ENCODE data around the gene SGCE.

The SGCE gene

DNA sequence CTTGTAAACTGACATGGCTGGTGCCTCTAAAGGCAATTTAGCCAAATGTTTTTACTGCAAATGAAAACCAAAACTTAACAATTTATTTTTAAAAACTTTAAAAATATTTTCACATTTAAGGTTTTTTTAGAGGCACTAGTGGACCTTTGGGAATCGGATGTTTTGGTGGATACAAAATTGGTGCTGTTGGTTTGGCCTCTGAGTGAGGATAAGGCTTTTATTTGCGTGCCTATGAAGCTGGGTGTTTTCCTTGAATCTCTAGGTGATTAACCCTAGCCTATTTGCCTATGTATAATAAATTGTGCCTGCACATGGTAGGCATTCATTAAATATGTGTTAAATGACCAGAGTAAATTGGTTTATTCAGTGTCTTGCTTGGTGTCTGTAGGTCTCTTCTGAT, 2.9 kb upstream of the SGCE start:
- DNase-seq: no peak

DNA sequence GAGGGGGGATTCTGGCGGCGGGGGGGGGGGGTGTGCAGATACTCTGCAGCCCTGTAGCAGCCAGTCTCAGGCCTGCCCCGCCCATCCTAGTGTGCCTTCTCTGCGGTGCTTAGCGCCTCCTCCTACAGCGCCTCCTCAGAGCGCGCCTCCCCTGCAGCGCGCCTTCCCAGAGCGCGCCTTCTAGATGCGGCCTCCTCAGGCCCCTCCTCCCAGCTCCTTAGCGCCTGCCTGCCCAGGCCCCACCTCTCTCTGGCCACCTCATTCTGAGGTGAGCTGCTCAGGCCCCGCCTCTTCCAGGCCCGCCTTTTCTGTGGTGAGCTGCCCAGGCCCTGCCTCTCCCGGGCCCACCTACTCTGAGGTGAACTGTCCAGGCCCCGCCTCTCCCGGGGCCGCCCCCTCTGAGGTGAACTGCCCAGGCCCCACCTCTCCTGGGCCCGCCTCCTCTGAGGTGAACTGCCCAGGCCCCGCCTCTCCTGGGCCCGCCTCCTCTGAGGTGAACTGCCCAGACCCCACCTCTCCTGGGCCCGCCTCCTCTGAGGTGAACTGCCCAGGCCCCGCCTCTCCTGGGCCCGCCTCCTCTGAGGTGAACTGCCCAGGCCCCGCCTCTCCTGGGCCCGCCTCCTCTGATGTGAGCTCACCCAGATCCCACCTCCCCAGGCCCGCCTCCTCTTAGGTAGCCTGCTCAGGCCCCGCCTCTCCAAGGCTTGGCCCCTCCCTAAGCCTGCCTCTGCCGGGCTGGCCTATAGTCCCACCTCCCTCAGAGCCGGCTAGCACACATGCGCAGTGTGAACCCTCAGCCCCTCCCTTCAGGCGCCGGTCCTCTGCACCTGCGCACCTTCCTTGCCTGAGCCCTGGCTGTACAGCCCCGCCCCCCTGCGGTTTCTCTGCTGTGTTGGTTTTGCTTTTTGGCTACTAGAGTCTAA, 2.1 kb upstream of the SGCE start:
- peak; percentile 95 for DNase-seq

DNA sequence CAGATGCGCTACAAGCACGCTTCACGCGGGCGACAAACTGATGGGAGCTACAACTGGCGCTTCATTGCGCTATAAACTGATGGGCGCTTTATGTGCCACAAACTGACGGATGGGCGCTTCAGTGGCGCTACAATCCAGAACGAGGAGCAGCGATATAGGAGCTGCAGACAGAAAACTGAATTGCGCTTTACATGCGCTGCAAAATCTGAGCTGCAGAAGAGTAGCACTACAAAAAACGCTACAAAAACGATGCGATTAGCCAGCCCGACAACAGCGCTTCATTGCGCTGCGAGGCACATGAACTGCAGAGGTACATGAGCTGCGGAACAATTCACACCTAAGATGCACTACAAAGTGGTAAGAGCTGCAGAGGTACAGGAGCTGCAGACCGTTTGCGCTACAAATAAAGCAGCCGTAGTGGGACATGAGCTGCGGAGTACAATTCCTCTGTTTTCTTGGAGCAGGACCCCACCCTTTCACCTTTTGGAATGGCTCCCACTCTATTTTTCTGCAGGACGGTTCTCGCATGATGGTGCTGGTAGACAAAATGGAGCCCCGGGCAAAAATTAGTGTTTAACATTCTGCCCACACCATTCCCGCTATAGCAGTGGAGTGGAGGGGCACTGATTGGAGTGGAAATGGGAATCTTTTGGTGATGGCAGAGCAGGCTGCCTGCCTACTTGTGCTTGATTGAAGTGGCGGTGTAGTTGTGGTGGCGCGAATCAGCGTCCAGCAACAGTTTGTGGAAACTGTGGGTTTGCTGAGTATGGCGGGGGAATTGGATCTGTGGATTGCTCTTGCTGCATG, 1.2 kb upstream of the SGCE start:
- no peak for DNase-seq

DNA sequence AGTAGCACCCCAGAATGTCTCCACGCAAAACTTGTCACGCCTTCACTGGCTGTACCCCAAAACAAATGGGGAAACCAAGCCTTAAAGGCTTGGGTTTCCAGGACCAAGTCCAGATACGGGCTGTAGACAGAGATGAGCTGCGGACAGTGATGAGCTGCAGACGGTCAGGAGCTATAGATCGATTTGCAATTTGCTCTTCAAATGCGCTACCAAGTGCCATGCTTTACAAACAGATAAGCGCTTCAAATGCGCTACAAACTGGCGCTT, 658 bp upstream of the SGCE start:
- no peak for DNase-seq

DNA sequence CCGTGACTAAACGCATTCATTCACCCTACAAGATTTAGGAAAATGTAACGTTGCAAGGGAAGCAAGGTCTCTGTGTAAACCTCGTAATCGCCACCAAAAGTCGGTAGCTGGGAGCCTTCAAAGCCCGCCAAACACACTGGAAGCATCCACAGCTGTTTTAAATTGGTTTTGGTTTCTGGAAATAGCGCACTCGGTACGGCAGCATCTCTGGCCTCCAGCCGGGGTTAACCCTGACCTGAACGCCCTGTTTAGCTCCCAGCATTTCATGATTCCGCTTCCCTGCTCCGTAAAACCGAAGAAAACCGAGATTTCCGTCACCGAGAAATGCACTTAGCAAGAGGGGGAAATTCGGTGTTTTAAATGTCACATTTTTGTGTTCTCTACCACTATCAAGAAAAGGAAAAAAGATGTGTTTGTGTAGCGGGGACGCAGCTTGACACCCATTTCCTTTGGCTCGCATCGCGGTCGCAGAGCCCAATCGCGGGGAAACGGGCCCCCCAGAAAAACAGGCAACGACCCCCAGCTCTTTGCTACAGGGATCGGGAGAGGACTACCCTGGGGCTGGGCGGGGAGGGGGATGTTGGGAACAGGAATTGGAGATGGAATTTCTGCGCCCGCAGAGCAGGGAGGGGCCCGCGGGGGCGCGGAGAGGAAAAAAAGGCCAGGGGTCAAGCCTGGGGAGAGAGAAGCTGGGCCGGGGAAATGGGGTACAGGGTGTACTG, 646 bp downstream of the SGCE start:
- peak; percentile 83 for DNase-seq

DNA sequence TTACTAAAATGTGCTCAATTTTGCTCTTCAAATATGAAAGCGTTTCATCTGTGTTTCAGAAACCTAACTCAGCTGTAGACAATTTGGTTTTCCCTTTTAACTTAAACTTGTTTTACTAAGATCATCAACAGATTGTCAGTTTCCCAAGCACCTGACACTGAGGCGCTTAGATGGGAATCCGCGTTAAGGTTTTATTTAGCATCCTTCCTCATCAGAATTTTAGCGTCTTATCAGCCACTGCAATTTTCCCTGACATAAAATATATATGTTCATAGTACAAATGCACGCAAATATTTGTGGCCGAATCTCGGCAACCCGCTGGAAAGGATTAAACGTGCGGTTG, 1.2 kb downstream of the SGCE start:
- DNase-seq: no peak

DNA sequence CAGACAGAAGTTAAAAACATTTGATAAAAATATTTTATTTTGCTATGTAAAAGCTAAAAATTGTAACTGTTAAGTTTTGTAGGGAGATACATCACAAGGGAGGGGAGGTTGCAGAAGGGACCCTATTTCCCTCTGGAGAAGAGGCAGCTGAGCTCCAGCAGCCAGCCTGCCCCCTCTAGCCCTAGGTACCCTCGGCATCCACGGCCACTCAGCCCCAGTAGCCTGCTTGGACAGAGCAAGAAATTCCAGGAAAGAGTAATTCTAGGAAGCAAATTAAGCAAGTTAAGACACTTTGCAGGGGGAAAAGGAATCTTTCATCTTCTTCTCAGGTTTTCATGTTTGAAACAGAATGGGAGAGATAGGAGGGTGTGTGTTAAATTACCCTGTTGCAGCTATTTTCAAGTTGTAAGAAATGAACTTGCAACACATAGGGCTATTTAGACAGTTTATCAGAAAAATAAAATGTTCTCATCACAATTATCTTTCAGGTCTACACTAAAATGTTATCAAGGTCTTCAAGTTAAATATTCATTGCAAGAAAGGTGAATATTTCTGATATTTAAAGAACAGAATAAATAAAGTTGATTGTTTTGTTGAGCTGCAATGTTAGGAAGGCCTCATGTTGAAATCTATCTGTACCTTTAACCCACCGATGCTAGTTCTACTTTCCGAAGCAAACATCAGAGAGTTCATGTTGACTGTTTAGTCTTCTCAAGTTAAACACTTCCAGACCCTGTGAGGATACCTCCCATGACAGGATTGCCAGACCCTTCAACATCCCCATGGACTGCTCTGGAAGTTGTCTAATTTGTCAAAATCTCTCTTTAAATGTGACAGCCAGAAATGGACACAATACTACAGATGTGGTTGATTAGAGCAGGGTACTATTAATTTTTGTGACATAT, 5.5 kb downstream of the SGCE start:
- no peak for DNase-seq

DNA sequence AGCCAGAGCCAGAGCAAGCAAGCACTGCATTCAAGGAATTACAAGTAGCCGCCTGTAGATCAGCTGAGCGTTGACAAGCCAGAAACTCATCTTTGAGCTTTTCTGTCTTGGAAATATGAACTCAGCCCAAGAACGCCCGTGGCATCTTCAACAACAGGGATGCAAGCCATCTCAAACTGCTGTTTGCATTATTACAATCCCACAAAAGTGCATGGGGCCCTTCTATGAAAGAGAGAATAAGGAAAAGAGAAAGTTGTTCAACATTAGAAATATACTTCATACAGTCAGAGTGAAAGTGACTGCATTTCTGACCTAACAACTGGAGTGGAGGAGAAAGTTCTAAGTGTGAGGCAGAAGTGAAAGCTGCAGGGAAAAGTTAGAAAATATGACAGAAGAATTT, 6.5 kb downstream of the SGCE start:
- DNase-seq: peak; percentile 72

DNA sequence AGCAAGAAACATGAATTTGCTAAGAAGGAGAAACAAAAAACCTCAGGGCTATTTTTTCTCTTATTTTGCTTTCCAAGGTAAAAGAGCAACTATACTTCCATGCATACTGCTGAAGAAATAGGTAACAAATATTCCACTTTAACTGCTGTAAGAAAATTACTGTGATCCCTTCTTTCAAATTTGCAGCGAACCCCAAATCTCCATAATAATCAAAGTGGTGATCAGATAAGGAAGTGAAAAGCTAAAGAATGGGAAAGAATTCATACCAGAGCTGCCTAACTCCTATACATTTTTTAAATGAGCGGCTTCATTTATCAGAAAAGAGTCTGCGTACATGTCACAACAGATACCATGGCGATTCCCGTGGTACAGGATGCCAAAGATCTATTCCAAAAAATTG, 7.2 kb downstream of the SGCE start:
- DNase-seq: no peak

DNA sequence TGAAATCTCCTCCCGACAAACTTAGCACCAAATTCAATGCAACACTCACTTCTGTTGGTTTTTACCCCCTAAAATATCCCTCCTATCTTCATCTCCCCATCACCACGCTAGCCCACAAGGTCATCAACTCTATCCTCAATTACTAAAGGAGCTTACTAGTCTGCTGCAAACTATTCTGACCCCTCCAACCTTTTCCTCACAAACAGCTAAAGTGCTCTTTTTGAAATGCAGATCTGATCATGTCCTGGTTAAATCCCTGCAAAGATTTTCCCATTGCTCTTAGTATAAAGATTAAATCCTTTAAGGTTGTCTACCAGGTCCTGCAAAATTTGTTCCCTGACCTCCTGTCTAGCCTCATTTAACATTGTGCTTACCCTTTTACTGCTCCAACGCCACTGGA, 8.6 kb downstream of the SGCE start:
- DNase-seq: no peak

DNA sequence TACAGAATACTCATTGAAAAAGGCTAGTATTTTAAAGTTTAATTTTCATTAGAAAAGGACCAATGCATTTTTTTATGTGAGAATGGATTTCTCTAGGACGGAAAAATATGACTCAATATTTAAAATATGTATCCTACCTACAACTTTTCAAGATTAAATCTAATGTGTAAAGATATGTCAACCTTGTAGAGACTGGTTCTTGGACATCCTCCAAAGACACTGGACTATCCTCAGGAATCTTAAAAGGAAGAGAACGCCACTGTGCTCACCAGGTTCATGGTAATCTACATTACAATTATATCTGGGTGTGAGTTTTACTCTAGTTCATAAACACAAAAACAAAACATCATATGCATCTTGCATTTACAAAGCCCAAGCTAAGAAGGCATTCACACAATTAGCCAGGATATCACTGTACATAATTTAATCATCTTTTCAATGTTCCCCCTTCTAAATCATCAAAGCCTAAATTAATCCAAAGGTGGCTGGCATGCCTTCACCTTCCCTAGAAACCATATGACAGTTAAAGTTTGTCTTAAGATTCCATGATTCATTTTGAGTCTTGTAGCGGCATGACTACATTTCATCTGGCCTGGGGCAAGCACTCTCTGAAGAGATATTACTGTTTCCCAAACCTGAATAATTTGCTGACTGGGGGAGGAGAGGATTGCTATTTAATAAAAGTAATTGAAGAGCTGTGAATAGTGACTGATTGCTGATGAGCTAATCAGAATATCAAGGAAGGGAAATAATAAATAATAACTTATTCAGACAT, 12.0 kb downstream of the SGCE start:
- DNase-seq: no peak

DNA sequence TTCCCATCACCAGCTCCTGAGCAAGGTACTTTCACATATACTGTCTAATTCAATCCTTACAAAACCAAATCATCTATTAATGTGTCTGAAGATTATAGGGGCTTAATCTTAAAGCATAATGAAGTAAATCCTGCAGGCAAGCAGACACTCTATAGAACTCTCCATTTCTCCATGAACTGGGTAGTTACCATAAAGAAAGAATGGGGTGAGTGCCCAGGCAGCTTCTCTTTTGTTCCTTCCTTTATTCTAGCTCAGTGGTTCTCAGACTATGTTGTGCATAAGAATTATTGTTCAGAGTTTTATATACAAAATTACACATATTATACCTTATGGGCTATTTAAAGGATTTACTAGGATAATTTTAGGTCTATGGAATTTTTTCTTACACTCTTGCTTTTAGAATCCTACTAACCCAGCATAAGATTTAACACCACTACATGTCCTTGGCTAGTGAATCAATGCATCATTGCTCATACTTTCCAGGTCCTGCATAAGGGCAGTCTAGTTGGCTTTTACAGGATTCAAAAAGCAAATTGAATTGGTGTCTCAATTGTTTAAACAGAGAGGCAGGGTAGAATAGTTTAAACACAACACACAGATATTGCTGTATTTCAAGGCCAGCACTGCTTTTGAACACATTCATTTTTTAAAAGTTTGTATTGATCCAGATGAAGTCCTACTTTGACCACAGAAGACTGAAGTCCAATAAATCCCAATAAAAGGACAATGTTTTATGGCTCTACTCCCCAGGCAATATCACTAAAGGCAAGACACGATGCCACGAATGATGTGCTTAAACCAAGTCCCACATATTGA, 12.9 kb downstream of the SGCE start:
- no peak for DNase-seq

DNA sequence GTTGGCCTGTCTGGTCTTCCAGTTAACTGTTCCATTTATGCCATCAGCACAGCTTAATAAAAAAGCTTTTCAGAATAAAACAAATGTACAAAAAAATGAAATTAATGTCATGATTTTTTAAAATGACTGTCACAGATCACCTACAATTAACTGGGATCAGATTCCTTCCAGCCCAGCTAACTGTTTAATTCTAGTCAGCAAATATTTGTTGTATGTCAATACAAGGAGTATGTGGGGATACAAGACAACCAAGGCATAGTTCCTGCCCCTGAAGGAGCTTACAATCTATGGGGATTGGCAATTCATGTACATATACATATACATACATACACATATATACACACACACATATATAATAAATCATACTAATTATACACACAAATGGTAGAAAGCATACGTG, 16.5 kb downstream of the SGCE start:
- DNase-seq: no peak

DNA sequence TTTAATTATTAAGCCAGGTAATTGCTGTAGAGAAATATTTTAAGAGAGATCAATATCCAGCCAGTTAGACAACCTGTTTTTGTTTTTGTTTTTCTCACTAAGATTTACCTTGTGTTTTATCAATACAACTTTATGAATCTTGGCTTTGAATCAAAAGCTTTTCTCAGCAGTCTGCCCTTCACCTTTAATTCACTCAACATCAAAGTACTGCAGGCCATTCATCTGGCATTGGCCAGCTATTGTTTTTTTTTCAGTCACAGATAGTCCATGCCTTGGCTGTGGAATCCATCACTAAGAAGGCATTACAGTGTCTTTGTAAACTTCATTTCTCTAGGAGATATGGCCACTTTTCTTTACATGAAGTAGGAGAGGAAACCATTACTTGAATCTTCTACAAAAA, 20.2 kb downstream of the SGCE start:
- no peak for DNase-seq

DNA sequence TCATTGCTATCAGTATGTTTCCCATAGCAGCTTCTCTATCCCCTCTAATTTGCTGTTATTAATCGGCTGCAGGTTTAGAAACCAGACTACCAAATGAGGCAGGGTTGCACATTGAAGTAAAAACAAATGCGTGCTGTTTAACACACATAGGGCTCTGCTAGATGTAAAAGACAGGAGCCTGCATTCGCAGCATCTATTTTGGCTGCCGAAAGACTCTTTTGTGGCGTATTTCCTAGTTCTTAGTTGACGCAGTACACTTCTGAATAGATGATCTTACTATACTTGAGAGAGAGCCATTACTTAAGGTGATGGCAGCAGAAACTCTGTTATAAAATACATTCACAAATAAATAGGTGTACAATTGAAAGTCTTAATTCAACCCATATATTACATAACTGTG, 21.4 kb downstream of the SGCE start:
- DNase-seq: no peak

DNA sequence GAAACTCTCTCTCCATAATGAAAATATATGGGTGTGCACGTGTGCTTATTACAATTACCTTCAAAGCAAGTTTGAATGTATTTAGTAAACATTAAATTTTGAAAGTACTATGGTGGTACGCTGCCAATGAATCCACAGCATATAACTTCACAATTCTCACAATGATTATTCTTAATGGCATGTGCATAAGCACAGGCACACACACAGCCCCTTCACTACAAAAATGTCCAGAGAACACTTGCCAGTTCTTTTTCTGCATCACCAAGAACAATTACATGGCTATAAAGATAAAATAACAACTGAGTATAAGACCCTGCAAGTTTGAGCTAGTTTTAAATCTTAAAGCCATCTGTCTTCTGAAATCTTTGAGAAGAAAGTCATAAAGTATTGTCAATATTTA, 22.2 kb downstream of the SGCE start:
- DNase-seq: no peak

DNA sequence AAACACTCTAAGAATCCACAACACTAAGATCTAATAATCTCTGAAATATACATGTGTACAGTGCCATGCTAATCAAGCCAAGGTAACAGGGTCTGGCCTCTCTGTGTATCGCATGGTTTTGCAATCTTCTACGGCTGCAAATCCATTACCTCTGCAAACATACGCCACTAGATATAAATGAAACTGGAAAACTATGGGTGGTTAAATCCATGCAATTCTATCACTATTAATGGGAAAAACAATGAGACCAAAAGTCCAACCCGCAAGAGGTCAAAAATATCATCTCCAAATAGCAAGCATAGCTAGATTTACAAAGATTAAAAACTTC, 23.0 kb downstream of the SGCE start:
- DNase-seq: no peak

DNA sequence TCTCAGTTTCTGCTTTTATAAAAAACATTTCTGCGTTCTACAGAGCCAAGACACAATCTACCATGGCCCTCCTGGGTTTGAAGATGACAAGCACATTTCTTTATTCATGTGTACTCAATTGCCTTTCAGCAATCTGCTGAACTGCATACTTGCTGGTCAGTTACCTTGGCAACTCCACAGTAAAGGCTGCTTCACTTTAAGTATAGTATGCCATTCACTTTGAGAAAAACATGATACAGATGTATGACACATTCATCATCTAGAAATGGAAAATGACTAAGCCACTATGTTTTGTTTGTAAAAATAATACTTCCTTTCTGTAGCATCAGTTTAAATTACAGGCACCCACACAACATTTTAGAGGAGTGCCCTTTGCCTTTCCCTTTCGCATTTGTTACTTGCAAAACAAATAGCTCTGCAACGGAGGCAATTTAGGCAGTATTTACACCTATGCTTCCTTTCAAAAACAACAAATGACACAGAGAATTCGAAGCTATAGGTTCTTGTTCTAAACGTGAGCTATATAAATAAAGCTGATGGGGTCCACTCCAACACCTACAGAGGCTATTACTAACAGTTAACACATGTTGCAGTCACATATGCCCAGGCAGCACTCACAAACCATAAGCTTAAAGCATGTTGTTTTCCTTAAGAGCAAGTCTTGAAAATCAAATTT, 23.5 kb downstream of the SGCE start:
- no peak for DNase-seq

DNA sequence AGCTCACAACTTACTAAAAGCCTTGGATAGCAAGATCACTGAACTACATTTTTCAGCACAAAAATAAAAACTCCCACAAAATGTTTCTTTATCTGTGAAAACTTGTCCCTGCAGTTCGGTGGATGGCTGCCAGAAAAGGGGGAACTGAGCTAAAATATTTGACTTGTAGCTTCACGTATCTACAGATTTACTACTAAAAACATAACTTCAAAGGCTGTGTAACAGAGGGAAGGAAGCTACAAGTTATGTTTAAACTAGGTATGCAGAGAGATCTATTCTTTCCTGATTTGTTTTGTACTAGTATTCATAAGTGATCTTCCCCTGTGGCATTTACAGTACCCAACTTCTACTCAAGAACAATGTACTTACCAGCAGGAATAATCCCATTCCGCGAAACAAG, 25.1 kb downstream of the SGCE start:
- no peak for DNase-seq

DNA sequence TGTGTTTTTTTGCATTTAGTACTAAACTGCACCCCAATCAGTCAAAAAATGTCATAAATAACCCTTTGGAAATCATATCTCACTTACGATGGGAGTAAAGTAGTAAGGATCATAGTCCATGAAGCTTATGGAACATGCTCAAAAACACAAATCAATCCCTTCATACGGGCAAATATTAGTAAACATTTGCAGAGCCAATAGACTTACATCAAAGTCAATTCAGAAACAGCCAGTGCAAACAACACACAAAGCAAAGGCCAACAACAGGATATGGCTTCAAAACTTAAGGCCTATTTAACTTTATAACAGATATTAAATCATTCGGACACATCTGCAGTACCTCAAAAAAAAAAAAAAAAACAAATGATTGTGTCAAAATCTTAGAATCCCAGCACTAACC, 32.1 kb downstream of the SGCE start:
- no peak for DNase-seq

DNA sequence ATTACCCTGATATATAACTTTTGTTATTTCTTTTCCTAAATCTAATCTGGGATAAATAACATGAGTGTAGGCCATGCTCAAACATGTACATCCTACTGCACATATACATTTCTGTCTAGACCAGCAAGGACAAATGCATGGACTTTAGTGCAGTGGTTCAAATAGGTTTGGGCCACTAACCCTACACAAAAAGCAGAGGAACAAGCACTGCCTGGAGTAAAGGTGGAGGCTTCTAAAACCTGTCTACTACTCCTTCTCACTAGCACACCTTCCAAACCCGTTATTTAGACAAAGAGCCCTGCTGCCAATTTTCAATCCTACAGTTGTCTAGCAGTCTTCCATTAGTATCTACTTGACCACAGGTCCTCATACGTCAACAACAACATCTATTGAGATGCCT, 34.8 kb downstream of the SGCE start:
- DNase-seq: no peak
